ENCODE data around the gene GASK1A.

GASK1A gene

DNA sequence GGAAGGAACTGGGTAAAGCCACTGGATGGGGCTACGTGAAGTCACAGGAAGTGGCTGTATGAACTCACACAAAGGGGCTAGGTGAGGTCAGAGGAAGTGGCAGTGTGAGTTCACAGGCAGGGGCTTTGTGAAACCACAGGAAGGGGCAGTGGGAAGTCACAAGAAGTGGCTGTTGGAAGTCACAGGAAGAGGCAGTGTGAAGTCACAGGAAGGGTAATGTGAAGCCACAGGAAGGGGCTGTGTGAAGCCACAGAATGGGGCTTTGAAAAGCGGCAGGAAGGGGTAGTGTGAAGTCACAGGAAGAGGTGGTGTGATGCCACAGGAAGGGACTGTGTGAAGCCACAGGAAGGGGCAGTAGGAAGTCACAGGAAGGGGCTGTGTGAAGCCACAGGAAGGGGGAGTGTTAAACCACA, 34.6 kb downstream of the GASK1A start:
- DNase-seq (ENCODE audit: low read depth in 2 of 2): no peak

DNA sequence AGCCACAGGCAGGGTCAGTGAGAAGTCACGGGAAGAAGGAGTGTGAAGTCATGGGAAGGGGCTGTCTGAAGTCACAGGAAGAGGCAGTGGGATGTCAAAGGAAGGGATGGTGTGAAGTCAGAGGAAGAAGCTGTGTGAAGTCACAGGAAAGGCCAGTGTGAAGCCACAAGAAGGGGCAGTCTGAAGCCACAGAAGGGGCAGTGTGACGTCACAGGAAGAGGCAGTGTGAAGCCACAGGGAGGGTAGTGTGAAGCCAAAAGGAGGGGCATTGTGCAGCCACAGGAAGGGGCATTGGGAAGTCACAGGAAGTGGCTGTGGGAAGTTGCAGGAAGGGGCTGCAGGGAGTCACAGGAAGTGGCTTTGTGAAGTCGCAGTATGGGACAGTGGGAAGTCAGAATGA, 35.1 kb downstream of the GASK1A start:
- DNase-seq (ENCODE audit: low read depth in 2 of 2): no peak

DNA sequence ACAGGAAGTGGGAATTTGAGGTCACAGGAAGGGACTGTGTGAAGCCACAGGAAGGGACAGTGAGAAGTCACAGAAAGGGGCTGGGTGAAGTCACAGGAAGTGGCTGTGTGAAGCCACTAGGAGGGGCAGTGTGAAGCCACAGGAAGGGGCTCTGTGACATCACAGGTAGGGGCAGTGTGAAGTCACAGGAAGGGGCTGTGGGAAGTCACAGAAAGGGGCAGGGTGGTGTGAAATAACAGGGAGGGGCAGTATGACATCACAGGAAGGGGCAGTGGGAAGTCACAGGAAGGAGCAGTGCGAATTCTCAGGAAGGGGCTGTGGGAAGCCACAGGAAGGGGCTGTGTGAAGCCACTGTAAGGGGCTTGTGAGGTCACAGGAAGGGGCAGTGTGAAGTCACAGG, 35.8 kb downstream of the GASK1A start:
- no peak for DNase-seq (ENCODE audit: low read depth in 2 of 2)

DNA sequence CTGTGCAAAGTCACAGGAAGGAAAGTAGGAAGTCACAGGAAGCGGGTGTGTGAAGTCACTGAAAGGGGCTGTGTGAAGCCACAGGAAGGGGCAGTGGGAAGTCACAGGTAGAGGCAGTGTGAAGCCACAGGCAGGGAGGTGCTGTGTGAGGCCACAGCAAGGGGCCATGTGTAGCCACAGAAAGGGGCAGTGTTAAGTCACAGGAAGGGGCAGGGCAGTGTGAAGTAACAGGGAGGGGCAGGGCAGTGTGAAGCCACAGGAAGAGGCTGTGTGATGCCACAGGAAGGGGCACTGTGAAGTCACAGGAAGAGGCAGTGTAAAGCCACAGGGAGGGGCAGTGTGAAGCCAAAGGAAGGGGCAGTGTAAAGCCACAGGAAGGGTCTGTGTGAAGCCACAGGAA, 36.5 kb downstream of the GASK1A start:
- DNase-seq (ENCODE audit: low read depth in 2 of 2): no peak

DNA sequence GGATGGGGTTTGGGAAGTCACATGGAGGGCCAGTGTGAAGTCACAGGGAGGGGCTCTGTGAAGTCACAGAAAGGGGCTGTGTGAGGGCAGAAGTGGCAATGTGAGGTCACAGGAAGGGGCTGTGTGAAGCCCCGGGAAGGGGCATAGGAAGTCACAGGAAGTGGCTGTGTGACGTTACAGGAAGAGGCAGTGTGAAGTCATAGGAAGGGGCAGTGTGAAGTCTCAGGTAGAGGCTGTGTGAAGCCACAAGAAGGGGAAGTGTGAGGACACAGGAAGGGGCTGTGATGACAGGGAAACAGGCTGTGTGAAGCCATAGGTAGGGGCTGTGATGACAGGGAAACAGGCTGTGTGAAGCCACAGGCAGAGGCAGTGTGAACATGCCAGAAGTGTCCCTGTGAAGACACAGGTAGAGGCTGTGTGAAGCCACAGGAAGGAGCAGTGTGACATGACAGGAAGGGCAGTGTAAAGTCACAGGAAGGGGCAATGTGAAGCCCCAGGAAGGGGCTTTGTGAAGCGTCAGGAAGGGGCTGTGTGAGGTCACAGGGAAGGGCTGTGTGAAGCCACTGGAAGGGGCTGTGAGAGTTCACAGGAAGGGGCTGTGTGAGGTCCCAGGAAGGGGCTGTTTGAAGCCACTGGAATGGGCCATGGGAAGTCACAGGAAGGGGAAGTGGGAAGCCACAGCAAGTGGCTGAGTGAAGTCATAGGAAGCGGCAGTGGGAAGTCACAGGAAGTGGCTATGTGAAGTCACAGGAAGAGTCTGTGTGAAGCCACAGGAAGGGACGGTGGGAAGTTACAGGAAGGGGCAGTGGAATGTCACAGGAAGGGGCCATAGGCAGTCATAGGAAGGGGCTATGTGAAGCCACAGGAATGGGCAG, 37.1 kb downstream of the GASK1A start:
- no peak for DNase-seq (ENCODE audit: low read depth in 2 of 2)

DNA sequence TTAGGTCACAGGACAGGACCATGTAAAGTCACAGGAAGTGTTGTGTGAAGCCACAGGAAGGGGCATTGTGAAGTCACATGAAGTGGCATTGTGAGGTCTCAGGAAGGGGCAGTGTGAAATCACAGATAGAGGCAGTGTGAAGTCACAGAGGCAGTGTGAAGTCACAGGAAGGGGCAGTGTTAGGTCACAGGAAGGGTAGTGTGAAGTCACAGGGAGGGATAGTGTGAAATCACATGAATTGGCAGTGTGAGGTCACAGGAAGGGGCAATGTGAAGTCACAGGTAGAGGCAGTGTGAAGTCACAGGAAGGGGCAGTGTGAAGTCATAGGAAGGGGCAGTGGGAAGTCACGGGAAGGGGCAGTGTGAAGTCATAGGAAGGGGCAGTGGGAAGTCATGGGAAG, 37.9 kb downstream of the GASK1A start:
- DNase-seq (ENCODE audit: low read depth in 2 of 2): no peak

DNA sequence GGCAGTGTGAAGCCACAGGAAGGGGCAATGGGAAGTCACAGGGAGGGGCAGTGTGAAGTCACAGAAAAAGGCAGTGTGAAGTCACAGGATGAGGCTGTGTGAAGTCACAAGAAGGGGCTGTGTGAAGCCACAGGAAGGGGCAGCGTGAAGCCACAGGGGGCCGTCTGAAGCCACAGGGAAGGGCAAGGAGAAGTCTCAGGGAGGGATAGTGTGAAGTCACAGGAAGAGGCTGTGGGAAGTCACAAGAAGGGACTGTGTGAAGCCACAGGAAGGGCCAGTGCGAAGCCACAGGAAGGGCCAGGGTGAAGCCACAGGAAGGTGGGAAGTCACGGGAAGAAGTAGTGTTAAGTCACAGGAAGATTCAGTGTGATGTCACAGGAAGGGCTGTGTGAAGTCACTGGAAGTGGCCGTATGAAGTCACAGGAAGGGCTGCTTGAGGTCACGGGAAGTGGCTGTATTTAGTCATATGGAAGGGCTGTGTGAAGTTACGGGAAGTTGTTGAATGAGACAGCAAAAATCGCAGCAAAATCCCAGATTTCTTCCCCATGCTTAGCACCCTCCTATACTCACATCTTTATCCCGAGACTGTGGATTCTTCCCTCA, 38.6 kb downstream of the GASK1A start:
- DNase-seq (ENCODE audit: low read depth in 2 of 2): no peak

DNA sequence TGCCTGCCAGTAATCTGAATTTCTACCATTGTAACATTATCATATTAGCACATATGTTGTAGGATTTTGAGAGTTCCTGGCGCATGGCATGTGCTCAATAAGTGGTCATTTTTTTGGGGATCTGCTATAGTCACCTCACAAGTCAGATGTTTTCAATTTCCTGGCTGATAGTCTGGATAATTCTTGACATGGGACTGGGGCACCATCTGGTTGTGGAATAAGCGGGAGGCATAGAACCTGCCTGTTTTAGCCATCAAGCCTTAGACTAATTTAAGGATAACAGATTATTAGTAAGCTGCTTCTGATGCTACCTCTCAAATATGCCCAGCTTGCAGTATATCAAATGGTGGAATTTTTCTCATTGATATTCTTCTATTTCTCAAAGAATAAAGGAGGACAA, 39.1 kb downstream of the GASK1A start:
- no peak for DNase-seq (ENCODE audit: low read depth in 2 of 2)

DNA sequence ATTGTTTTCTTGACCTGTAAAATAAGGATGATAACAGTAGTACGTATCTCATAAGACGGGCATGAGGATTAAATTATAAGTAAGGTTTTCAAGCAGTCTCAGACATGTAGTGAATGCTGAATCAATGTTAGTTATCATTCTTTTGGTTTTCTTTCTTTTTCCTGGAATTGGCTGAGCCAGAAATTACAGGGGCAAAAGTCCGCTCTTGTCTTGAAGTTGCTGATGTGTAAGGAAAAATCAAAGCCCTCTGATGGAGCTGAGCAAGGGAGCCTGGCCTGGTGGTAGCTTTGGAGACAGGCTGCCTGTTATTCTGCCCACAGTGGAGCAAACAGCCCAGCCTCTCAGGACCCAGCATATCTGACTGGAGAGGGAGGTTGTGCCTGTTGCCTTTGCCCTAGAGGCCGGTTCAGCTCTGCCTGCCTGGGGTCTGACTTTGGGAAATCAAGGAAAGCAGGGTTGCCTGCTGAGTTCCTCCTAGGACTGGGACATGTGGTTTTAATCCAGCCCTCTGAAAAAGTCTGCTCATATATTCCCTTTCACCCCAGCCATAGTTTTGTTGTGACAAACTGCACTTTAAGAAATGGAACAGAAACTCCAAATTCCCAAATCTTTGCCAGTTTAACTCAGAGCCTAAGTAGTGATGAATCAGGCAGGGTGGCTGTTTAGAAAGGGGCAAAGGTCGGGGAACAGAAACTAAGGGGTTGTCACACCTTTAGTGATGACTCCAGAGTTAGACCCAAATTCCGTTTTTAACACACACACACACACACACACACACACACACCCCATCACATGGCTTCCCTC, 40.1 kb downstream of the GASK1A start:
- DNase-seq (ENCODE audit: low read depth in 2 of 2): no peak

DNA sequence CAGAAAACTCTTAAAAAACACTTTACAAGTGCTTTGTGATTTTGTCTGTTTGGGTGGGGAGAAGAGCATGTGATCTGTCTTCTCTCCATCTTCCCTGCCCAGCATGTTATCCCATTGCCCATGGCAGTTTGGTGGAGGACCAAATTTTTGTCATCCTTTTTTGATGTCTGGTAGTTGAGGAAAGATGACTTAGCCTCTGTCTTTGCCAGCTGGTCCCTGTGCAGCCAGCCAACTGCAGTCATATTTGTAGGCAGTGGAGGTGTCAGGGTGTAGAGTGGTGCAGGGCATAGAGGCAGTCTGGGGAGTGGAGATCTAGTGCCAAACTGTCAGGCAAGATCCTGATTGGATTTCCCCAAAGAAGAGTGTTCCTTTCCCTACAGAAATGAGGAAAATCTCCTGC, 40.7 kb downstream of the GASK1A start:
- no peak for DNase-seq (ENCODE audit: low read depth in 2 of 2)

DNA sequence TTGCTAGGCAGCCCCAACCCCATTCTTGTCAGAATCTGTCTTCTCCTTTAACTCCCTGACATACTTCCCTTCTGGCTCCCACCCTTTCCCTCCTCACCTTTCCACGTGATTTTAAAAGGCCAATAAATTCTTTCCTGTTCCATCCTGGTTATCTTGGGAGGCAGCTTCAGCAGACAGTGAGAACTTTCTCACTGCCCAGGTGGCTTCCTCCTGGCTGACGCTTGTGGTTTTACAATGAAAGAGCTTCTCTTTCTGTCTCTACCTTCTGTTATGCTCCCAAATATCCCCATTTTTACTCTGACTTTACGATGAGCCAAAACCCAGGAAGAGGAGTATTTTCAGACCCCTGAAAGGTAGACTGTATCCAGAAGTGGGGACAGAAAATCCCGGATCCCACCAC, 42.1 kb downstream of the GASK1A start:
- DNase-seq (ENCODE audit: low read depth in 2 of 2): no peak

DNA sequence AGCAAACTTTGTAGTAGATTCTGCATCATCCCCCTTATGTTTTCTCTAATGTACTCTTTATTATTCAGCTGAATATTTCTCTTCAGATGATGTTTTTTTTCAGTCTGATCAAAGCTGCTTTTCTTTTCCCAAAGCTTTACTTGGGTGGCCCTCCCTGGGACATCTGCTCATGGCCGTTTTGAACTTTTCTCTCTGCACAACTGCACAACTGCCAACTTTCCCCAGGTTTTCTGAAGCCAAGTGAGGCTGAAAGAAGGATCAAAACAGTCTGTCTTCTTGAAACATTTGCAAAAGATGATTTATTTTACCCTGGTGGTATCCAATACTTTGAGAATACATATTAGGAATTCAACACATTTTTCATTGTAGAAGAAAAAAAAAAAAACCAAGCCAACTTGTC, 43.0 kb downstream of the GASK1A start:
- DNase-seq (ENCODE audit: low read depth in 2 of 2): no peak

DNA sequence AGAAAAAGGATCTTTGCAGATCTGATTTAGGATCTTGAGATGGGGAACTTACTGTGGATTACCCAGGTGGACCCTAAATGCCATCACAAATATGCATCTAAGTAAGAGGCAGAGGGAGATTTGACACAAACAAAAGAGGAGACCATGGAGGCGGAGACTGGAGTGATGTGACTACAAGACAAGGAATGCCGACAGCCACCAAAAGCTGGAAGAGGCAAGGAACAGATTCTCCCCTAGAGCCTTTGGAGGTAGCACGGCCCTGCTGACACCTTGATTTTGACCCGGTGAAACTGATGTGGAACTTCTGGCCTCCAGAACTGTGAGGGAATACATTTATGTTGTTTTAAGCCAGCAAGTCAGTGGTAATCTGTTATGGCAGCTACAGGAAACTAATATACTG, 44.0 kb downstream of the GASK1A start:
- no peak for DNase-seq (ENCODE audit: low read depth in 2 of 2)

DNA sequence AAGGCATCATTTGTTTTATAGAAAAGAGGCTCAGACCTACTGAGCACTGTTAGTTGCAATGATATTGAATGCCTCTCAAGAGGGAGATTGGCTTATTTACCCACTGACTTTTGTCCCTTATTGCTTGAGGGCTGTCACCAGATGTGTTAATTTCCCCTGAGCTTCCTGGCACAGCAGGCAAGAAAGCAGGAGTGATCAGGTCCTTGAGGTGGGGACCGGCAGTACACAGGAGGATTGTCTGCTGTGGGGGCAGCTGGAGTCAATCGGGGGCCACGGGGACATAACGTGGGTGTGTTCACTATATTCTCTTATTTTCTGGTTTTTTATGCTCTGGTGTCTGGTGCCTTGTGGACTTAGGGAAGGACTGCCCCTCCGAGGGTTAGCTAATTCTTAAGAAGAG, 44.6 kb downstream of the GASK1A start:
- DNase-seq (ENCODE audit: low read depth in 2 of 2): no peak

DNA sequence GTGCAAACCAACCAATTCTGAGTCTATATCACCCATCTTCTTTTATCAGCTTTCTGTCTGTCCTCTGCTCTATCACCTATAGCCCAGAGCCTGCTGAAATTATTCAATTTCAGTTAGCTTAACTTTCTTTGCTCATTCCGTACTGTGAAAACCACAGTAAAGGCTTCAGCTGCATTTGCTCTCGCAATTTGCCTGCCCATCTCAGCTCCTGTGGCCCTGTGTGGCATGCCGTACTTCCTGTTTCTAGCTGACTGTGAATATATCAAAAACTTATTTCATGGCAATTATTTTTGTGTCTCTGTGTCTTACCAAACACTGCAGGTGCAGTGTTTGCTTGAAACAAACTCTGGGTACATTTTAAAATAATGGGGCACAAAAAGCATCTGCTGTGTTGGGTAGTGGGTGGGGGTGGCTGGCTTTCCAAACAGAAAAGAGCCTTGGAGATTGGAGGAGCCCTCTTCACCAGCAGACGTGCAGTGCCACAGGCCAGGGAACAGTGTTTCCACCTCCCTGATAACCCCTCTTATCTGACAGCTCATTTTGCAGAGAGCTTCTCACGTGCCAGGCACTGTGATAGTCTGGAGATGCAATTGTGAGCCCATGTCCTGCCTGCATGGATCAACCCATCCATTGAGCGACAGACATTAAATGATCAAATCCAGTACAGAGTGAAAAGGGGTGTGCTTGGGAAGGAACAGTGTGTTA, 45.2 kb downstream of the GASK1A start:
- no peak for DNase-seq (ENCODE audit: low read depth in 2 of 2)

DNA sequence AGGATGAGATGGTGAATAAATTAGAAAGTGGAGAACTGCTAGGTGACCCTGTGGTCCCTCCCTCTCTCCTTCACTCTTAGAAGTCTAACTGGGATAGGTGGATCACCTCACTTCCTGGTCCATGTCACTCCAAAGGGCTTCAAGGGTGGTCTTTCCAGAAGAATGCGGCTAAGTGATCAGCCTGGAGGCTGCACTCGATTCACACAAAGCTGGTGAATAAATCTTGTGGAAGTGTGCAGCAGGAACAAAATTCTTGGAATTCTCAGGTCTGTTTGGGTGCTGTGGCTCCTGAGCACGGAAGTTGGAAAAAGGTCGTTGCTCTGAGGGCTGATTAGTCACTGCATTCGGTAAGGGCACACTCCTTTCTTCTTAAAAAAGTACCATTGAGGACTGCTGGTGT, 46.3 kb downstream of the GASK1A start:
- no peak for DNase-seq (ENCODE audit: low read depth in 2 of 2)

DNA sequence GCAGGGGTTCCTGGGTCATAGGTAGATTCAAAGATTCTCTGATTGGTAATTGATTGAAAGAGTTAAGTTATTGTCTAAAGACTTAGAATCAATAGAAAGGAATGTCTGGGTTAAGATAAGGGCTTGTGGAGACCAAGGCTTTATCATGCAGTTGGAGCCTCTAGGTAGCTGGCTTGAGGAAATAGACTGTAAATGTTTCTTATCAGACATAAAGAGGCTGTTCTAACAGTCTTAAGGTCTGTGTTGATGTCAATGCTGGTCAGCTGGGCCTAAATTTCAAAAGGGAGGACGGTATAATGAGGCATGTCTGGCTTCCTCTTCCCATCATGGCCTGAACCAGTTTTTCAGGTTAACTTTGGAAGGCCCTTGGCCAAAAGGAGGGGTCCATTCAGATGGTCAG, 48.9 kb downstream of the GASK1A start:
- DNase-seq (ENCODE audit: low read depth in 2 of 2): no peak

DNA sequence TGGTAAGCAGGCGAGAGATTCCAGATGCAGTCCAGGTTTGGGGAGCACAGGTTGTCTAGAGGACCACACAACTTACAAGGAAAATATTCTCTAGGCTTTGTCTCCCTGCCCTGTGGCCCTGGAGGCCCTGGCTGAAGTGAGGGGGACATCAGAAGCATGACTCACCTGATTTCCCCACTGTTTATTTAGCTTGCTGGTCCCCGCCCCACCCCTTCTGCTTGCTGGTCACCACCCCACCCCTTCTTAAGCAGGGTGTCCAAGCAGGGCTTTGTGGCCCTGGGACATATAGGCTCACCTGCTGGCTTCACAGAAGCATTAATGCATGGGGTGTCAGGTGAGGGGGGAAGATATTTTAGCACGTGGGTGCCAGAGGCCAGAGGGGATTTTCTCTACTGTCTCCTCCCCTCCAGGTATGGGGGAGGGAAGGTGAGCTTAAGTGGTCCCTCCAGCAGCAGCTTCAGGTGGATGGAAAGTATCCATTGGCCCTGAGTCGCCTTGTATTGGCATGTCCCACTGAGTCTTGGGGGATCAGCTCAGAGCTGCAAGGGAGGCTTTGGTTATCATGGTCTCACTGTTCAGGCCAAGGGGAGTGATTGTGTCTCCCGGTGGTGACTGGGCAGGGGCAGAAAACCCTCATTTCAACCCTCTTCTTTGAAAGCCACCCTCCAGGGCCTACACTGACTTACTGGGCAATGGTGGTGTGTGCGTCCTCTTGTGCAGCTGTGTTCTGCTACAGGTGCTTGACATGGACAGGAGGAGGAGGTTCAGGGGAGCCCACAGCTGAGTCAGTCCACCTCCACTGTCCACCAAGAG, 49.8 kb downstream of the GASK1A start:
- DNase-seq (ENCODE audit: low read depth in 2 of 2): no peak

DNA sequence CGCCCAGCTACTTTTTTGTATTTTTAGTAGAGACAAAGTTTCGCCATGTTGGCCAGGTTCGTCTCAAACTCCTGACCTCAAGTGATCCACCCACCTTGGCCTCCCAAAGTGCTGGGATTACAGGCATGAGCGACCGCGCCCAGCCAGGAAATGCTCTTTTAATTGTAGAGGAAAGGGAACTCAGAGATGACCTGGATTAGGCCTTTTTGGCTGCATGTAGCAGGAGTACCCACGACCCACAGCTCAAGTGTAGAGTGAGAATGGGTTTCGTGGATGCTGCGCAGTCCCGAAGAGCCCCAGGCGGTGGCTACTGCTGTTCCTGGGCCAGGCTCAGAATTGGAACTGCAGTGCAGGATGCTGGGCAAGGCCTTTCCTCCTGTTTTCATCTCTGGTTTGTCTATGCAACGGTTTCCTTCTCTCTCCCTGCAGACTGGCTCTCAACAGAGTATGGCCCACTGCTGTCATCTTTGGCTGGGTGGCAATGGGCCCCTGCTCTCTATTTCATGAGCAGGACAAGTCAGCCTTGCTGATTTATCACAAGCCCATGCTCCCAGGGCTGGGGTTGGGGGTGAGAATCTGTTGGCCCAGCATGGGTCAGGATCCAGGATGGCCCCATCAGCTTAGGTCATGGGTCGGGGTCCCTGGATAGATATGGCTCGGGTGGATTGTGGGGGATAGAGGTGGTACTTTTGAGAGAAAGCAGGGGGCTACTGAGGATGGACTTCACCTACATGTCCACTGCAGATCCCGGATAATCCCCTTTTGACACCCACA, 51.2 kb downstream of the GASK1A start:
- no peak for DNase-seq (ENCODE audit: low read depth in 2 of 2)

DNA sequence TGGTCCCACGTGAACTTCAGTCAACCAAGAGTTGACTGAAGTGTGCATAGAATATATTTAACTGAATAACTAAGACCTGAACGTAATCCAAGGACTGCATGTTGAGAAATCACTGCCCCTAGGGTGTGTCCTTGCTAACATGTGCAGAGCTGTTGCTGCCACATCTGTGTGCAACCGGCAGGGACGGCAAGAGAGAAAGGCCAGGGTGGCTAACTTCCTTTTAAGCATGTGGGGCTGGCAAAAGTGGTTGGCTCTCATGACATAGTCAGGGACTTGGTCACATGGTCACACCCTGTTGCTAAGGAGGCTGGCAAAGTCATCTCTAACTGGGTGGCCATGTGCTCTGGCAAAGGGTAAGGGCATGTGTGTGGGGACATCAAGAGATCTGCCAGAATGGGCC, 52.4 kb downstream of the GASK1A start:
- no peak for DNase-seq (ENCODE audit: low read depth in 2 of 2)

Measured in stimulated activated CD8-positive, alpha-beta memory T cell treated with anti-CD3 and anti-CD28 coated beads, Interleukin-7, amount 100 ng/mL, for 1 hour (primary cell).